Panc1 (cell line): ENCODE data around the gene UNC5CL. TPM values are rescaled to one million over a fixed set of nuclear protein-coding genes. Genes with fewer than 3 reads are reported as not detected.
A peak's percentile ranks its signal among the peaks of the same experiment; 100 is the strongest.
"Not testable (repeated sequence)": the region's sequence is repeated elsewhere in the genome, so short reads cannot be mapped to it uniquely, and the experiment has no call there.

Experiments used
- ATAC-seq: fragments of 200-7000 bp; cut with Tn5 transposase; 2 replicates; pipeline ENCODE4 v1.9.1; 2020; ENCODE audit warnings: mild to moderate bottlenecking, moderate library complexity
- BruUV-seq: library from RNA; stranded (reverse); fragments of 400-500 nt; replicated peaks from 2 replicates; lab custom pipeline; 2021; lab: Mats Ljungman, UMichigan
- CTCF ChIA-PET: fragments of 300-600 bp; sonication (Branson Sonifier 250); formaldehyde crosslinking; loops from one replicate; lab custom pipeline; 2022; ENCODE audit warnings: antibody characterized with exemption; lab: Charles Lee
- POLR2A ChIA-PET: fragments of 300-600 bp; sonication (Branson Sonifier 250); formaldehyde crosslinking; loops from one replicate; lab custom pipeline; 2022; ENCODE audit warnings: antibody characterized with exemption; lab: Charles Lee
- DNase-seq: peaks from one replicate; pipeline ENCODE4 v3.0.0-alpha.2; 2010; ENCODE audit warnings: low read depth, low spot score
- H3K27ac ChIP-seq: 2 replicates; pipeline ENCODE4 v1.5.1; 2011; ENCODE audit warnings: mild to moderate bottlenecking, low read length, inconsistent platforms
- H3K27me3 ChIP-seq: fragments of 200-500 bp; sonication (Bioruptor generic); 2 replicates; pipeline ENCODE4 v1.6.0; 2014; ENCODE audit warnings: low read length, inconsistent platforms; ENCODE audit not compliant: control insufficient read depth, insufficient read depth
- H3K36me3 ChIP-seq: fragments of 200-500 bp; sonication (Bioruptor generic); 2 replicates; pipeline ENCODE4 v1.5.1; 2014; ENCODE audit warnings: inconsistent platforms, mild to moderate bottlenecking, low read length, moderate library complexity; ENCODE audit not compliant: control insufficient read depth, insufficient read depth
- H3K4me1 ChIP-seq: 2 replicates; pipeline ENCODE4 v1.5.1; 2011; ENCODE audit warnings: inconsistent platforms, mild to moderate bottlenecking, low read length, moderate library complexity; ENCODE audit not compliant: control insufficient read depth, insufficient read depth
- H3K4me3 ChIP-seq, 2 experiments: 2 replicates each; pipeline ENCODE4 v1.5.1; 2011 to 2012; ENCODE audit warnings: low read depth in 2 of 2, low read length in 2 of 2, mild to moderate bottlenecking in 2 of 2, inconsistent platforms in 1 of 2, moderate library complexity in 1 of 2
- H3K9me3 ChIP-seq: fragments of 200-500 bp; sonication (Bioruptor generic); 2 replicates; pipeline ENCODE4 v1.5.1; 2014; ENCODE audit warnings: low read depth, mild to moderate bottlenecking, inconsistent platforms, low read length, moderate library complexity; ENCODE audit not compliant: control insufficient read depth, insufficient read depth
- CTCF ChIP-seq: fragments of 450-650 bp; IDR thresholded peaks from 2 replicates; pipeline ENCODE4 v1.5.1; 2017; ENCODE audit warnings: mild to moderate bottlenecking
- POLR2AphosphoS5 ChIP-seq: IDR thresholded peaks from 2 replicates; pipeline ENCODE4 v1.6.1; 2012; ENCODE audit warnings: mild to moderate bottlenecking, low read depth, low read length, moderate library complexity
- REST ChIP-seq, 2 experiments: IDR thresholded peaks; 2 replicates each; pipeline ENCODE4 v1.6.1; 2011 to 2012; ENCODE audit warnings: low read depth in 2 of 2, control low read depth in 1 of 2, low read length in 1 of 2, mild to moderate bottlenecking in 1 of 2, moderate library complexity in 1 of 2; ENCODE audit not compliant: insufficient read depth in 1 of 2
- SIN3A ChIP-seq: IDR thresholded peaks from 2 replicates; pipeline ENCODE4 v1.6.1; 2012; ENCODE audit warnings: low read depth, mild to moderate bottlenecking, low read length, moderate library complexity, borderline replicate concordance; ENCODE audit not compliant: insufficient read depth
- TCF7L2 ChIP-seq: IDR thresholded peaks from 2 replicates; pipeline ENCODE4 v1.6.1; 2011; ENCODE audit warnings: mild to moderate bottlenecking, low read depth, low read length, inconsistent platforms
- in situ Hi-C: cut with HindIII; loops from 2 replicates; pipeline ENCODE4 v1.10.0; 2016; ENCODE audit warnings: low sequenced_read_pairs, low pct_unique_long_range_greater_than_20kb
- intact Hi-C: fragments of 100-400 bp; cut with micrococcal nuclease; formaldehyde crosslinking; loops from one replicate; pipeline ENCODE4 v1.10.0; 2022; ENCODE audit not compliant: unreplicated experiment
- total RNA-seq: library from RNA; stranded (reverse); gene quantifications from one replicate; pipeline ENCODE4 v1.2.1, GENCODE V29; 2021; ENCODE audit not compliant: unreplicated experiment

UNC5CL gene
- total RNA-seq, 1 experiment from 2014 or later: 0.36 TPM

- ChIA-PET CTCF (no interaction called here), POLR2A (no interaction called here)
- no TSS peak for BruUV-seq
- H3K27me3 ChIP-seq: no peaks in the 10 kb centered on the region
- ATAC-seq (peak; percentile 84), DNase-seq (no peak)
- intact Hi-C loops: loop anchor here (2.0 kb wide), 1 partner anchor 125 kb away; no protein-coding TSS in a partner anchor
- H3K4me3 ChIP-seq: no peak overlapping the region
- TF ChIP-seq CTCF (peak; percentile 63), POLR2AphosphoS5 (no peak), TCF7L2 (no peak), SIN3A (no peak)
- no peaks in the 10 kb centered on the region for H3K9me3 ChIP-seq
- in situ Hi-C loops: no loop called here
- H3K36me3 ChIP-seq: no peaks in the 10 kb centered on the region
- H3K4me1 ChIP-seq: peaks cover 38% of the 10 kb centered on the region
- H3K27ac ChIP-seq: peak overlapping the region; percentile 91
These were observed 17.2 kb downstream of the UNC5CL start for GRCh38 chr6:41021832-41022231.

- DNase-seq: no peak
- no peak overlapping the region for H3K4me3 ChIP-seq
- H3K27ac ChIP-seq: peak overlapping the region; percentile 91
- intact Hi-C loops: no loop called here
- BruUV-seq: no TSS peak
- TF ChIP-seq REST (IDR thresholded peaks at IDR 0.05; ENCODE audit: insufficient read depth in 1 of 2, low read depth in 2 of 2, low read length in 1 of 2) (no peak), POLR2AphosphoS5 (no peak), CTCF (no peak), SIN3A (no peak), TCF7L2 (no peak)
- ATAC-seq: no peak
- CTCF ChIA-PET: no interaction called here
- H3K4me1 ChIP-seq: peaks cover 31% of the 10 kb centered on the region
- in situ Hi-C loops: no loop called here
- H3K36me3 ChIP-seq: no peaks in the 10 kb centered on the region
- POLR2A ChIA-PET: interaction anchor here (0.5 to 0.6 kb wide), 2 partner anchors 45 to 581 kb away, joined by 3 to 9 read pairs; no protein-coding TSS in a partner anchor
- H3K9me3 ChIP-seq: no peaks in the 10 kb centered on the region
- H3K27me3 ChIP-seq: no peaks in the 10 kb centered on the region
These were observed 21.4 kb downstream of the UNC5CL start for GRCh38 chr6:41017663-41018062.

GRCh38 chr6:41015860-41016259 lies 23.2 kb downstream of the UNC5CL start:
- POLR2A ChIA-PET, H3K9me3 ChIP-seq, in situ Hi-C loops, CTCF ChIA-PET, H3K27ac ChIP-seq, intact Hi-C loops, H3K27me3 ChIP-seq, ATAC-seq, BruUV-seq, H3K4me3 ChIP-seq, H3K36me3 ChIP-seq, DNase-seq: not testable (repeated sequence)
- peaks cover 19% of the 10 kb centered on the region for H3K4me1 ChIP-seq
